Measurements from ENCODE around the gene RAET1L. TPM values are rescaled to one million over a fixed set of nuclear protein-coding genes. Genes with fewer than 3 reads are reported as not detected.

RAET1L gene
- total RNA-seq, 4 donors from 2014 or later = 1.2 to 7.1 (median 3.6) TPM

GRCh38 chr6:150033207-150033771, 8.0 kb upstream of the RAET1L start:
- WGBS, 2 donors = 86 to 87% methylated on average over 6 of the region's 6 CpGs
- intact Hi-C loops (cut with DNase I; ENCODE audit: low total_unique reads) = no loop called here
- no peak for DNase-seq (ENCODE audit: low spot score in 2 of 2)
- TF ChIP-seq CTCF (IDR thresholded peaks at IDR 0.05) (no peak), POLR2A (IDR thresholded peaks at IDR 0.05) (no peak)
- no peak overlapping the region for H3K4me3 ChIP-seq (ENCODE audit: low read depth, poor library complexity, severe bottlenecking)

GRCh38 chr6:150032598-150032997, 7.3 kb upstream of the RAET1L start:
- intact Hi-C loops (cut with DNase I; ENCODE audit: low total_unique reads) = no loop called here
- WGBS, 2 donors = 92% methylated on average over 8 of the region's 8 CpGs
- TF ChIP-seq CTCF (IDR thresholded peaks at IDR 0.05) (no peak), POLR2A (IDR thresholded peaks at IDR 0.05) (no peak)
- DNase-seq (ENCODE audit: low spot score in 2 of 2) = no peak
- no peak overlapping the region for H3K4me3 ChIP-seq (ENCODE audit: low read depth, poor library complexity, severe bottlenecking)

- TF ChIP-seq POLR2A (IDR thresholded peaks at IDR 0.05) (no peak), CTCF (IDR thresholded peaks at IDR 0.05) (no peak)
- 91 to 93% methylated on average over 3 of the region's 3 CpGs for WGBS, 2 donors
- no peak overlapping the region for H3K4me3 ChIP-seq (ENCODE audit: low read depth, poor library complexity, severe bottlenecking)
- intact Hi-C loops (cut with DNase I; ENCODE audit: low total_unique reads) = no loop called here
- DNase-seq (ENCODE audit: low spot score in 2 of 2) = no peak
Observed at GRCh38 chr6:150030611-150031010, 5.3 kb upstream of the RAET1L start.

- WGBS, 2 donors = 75 to 94% methylated on average over 4 of the region's 4 CpGs
- TF ChIP-seq CTCF (IDR thresholded peaks at IDR 0.05) (no peak), POLR2A (IDR thresholded peaks at IDR 0.05) (no peak)
Observed at GRCh38 chr6:150029749-150030148, 4.4 kb upstream of the RAET1L start.

GRCh38 chr6:150029276-150029675, 3.9 kb upstream of the RAET1L start:
- no peak overlapping the region for H3K4me3 ChIP-seq (ENCODE audit: low read depth, poor library complexity, severe bottlenecking)
- intact Hi-C loops (cut with DNase I; ENCODE audit: low total_unique reads) = no loop called here
- WGBS, 2 donors = 88 to 93% methylated on average over 7 of the region's 7 CpGs
- TF ChIP-seq CTCF (IDR thresholded peaks at IDR 0.05) = no peak
- no peak for TF ChIP-seq POLR2A (IDR thresholded peaks at IDR 0.05)
- DNase-seq (ENCODE audit: low spot score in 2 of 2) = no peak

More at GRCh38 chr6:150029749-150030148, 4.4 kb upstream of the RAET1L start:
- H3K4me3 ChIP-seq (ENCODE audit: low read depth, poor library complexity, severe bottlenecking) = no peak overlapping the region
- intact Hi-C loops (cut with DNase I; ENCODE audit: low total_unique reads) = no loop called here
- DNase-seq (ENCODE audit: low spot score in 2 of 2) = no peak

GRCh38 chr6:150028799-150029198, 3.5 kb upstream of the RAET1L start:
- WGBS, 2 donors = 62 to 91% methylated on average over 8 of the region's 8 CpGs
- TF ChIP-seq POLR2A (IDR thresholded peaks at IDR 0.05) = no peak
- TF ChIP-seq CTCF (IDR thresholded peaks at IDR 0.05) = no peak

More at GRCh38 chr6:150028799-150029198, 3.5 kb upstream of the RAET1L start:
- H3K4me3 ChIP-seq (ENCODE audit: low read depth, poor library complexity, severe bottlenecking) = no peak overlapping the region
- intact Hi-C loops (cut with DNase I; ENCODE audit: low total_unique reads) = no loop called here
- DNase-seq (ENCODE audit: low spot score in 2 of 2) = no peak

Measured in lower leg skin (tissue), 4 donors.